H1 (cell line): Measurements from ENCODE around the gene TRIM28. TPM values are rescaled to one million over a fixed set of nuclear protein-coding genes. Genes with fewer than 3 reads are reported as not detected.

Source experiments
- CTCF ChIA-PET: fragments of 300-600 bp; sonication (Branson Sonifier 250); formaldehyde crosslinking; loops from one replicate; lab custom pipeline; 2021; ENCODE audit not compliant: partially characterized antibody; lab: Charles Lee
- POLR2A ChIA-PET: fragments of 300-600 bp; sonication (Branson Sonifier 250); formaldehyde crosslinking; loops from one replicate; lab custom pipeline; 2021; ENCODE audit warnings: inconsistent platforms; ENCODE audit not compliant: partially characterized antibody; lab: Charles Lee
- DNase-seq, 2 experiments: peaks; one replicate each; pipeline versions ENCODE4 v3.0.0 to v3.0.0-alpha.2; 2010 to 2022; ENCODE audit warnings: low spot score in 2 of 2, low read depth in 1 of 2, mixed read lengths in 1 of 2
- FAIRE-seq: peaks from 2 replicates; lab custom pipeline; 2011; peaks lifted over from hg19 to GRCh38; lab: Jason Lieb, UNC
- H2AFZ ChIP-seq: 2 replicates; pipeline ENCODE4 v1.8.1; 2012; ENCODE audit warnings: low read length, inconsistent platforms
- H2AK5ac ChIP-seq: 2 replicates; pipeline ENCODE4 v1.6.1; 2013; ENCODE audit warnings: low read depth, low read length
- H2BK120ac ChIP-seq: replicated peaks from 2 replicates; pipeline ENCODE3; 2013; ENCODE audit warnings: low read depth, low read length, inconsistent platforms
- H2BK12ac ChIP-seq: 2 replicates; pipeline ENCODE4 v1.6.1; 2013; ENCODE audit warnings: low read depth, low read length
- H2BK15ac ChIP-seq: 2 replicates; pipeline ENCODE4 v1.6.1; 2013; ENCODE audit warnings: low read length
- H2BK20ac ChIP-seq: 2 replicates; pipeline ENCODE4 v1.6.1; 2013; ENCODE audit warnings: low read length
- H2BK5ac ChIP-seq: 2 replicates; pipeline ENCODE4 v1.6.1; 2013; ENCODE audit warnings: low read depth, low read length
- H3K14ac ChIP-seq: 2 replicates; pipeline ENCODE4 v1.6.1; 2013; ENCODE audit warnings: inconsistent platforms; ENCODE audit not compliant: insufficient read length
- H3K18ac ChIP-seq: 2 replicates; pipeline ENCODE4 v1.6.1; 2013; ENCODE audit warnings: low read length; ENCODE audit errors: extremely low read depth
- H3K23ac ChIP-seq: 2 replicates; pipeline ENCODE4 v1.6.1; 2013; ENCODE audit warnings: inconsistent platforms; ENCODE audit not compliant: insufficient read length
- H3K23me2 ChIP-seq: 2 replicates; pipeline ENCODE4 v1.6.1; 2013; ENCODE audit warnings: low read depth, low read length
- H3K27ac ChIP-seq: 2 replicates; pipeline ENCODE4 v1.6.1; 2011; ENCODE audit warnings: low read depth, low read length, inconsistent platforms
- H3K27me3 ChIP-seq, 4 experiments: replicated peaks in 1 of 4; 1 replicate in 1 of 4; 2 replicates in 3 of 4; pipeline versions ENCODE4 v1.6.1 to v1.8.1; 2011 to 2013; ENCODE audit warnings: low read length in 3 of 4, mild to moderate bottlenecking in 3 of 4, inconsistent platforms in 2 of 4, mixed read lengths in 2 of 4, moderate library complexity in 1 of 4; ENCODE audit not compliant: control insufficient read depth in 3 of 4, insufficient read depth in 3 of 4; ENCODE audit errors: extremely low read depth in 1 of 4
- H3K36me3 ChIP-seq, 4 experiments: 2 replicates each; pipeline versions ENCODE4 v1.6.1 to v1.8.1; 2011 to 2013; ENCODE audit warnings: mild to moderate bottlenecking in 4 of 4, low read length in 3 of 4, moderate library complexity in 2 of 4, control low read depth in 1 of 4, inconsistent platforms in 1 of 4; ENCODE audit not compliant: insufficient read depth in 4 of 4, control insufficient read depth in 2 of 4
- H3K4ac ChIP-seq: replicated peaks from 2 replicates; pipeline ENCODE3; 2013; ENCODE audit warnings: low read length, low read depth, mixed read lengths, inconsistent platforms; ENCODE audit not compliant: insufficient read length
- H3K4me1 ChIP-seq, 4 experiments: replicated peaks in 1 of 4; 1 replicate in 1 of 4; 2 replicates in 3 of 4; pipeline versions ENCODE4 v1.6.1 to v1.8.1; 2011 to 2013; ENCODE audit warnings: low read length in 3 of 4, inconsistent platforms in 2 of 4, mixed read lengths in 1 of 4; ENCODE audit not compliant: insufficient read depth in 4 of 4, control insufficient read depth in 3 of 4
- H3K4me2 ChIP-seq, 2 experiments: 2 replicates each; pipeline versions ENCODE4 v1.6.1 to v1.8.1; 2011 to 2013; ENCODE audit warnings: low read depth in 2 of 2, low read length in 2 of 2, control low read depth in 1 of 2, inconsistent platforms in 1 of 2, mild to moderate bottlenecking in 1 of 2; ENCODE audit not compliant: insufficient read depth in 1 of 2
- H3K4me3 ChIP-seq, 4 experiments: fragments of 200-600, 300-600 bp in 1 of 4; sonication (generic), shearing (Covaris generic), sonication (Bioruptor Twin) in 1 of 4; 2 replicates each; pipeline versions ENCODE4 v1.5.1 to v1.8.1; 2011 to 2016; ENCODE audit warnings: low read length in 4 of 4, low read depth in 3 of 4, control low read depth in 2 of 4, inconsistent platforms in 2 of 4, mild to moderate bottlenecking in 2 of 4, mixed read lengths in 1 of 4, moderate library complexity in 1 of 4; ENCODE audit not compliant: insufficient read depth in 2 of 4; ENCODE audit errors: extremely low read depth in 1 of 4
- H3K56ac ChIP-seq: replicated peaks from 2 replicates; pipeline ENCODE3; 2013; ENCODE audit warnings: low read depth, mild to moderate bottlenecking, mixed read lengths, low read length, inconsistent platforms; ENCODE audit not compliant: insufficient read length
- H3K79me1 ChIP-seq: 2 replicates; pipeline ENCODE4 v1.6.1; 2013; ENCODE audit warnings: low read depth, low read length, control low read depth
- H3K79me2 ChIP-seq, 2 experiments: 2 replicates each; pipeline versions ENCODE4 v1.6.1 to v1.8.1; 2012 to 2013; ENCODE audit warnings: low read length in 2 of 2, mild to moderate bottlenecking in 2 of 2, inconsistent platforms in 1 of 2; ENCODE audit not compliant: insufficient read depth in 2 of 2, control insufficient read depth in 1 of 2
- H3K9ac ChIP-seq, 4 experiments: replicated peaks in 1 of 4; 1 replicate in 1 of 4; 2 replicates in 3 of 4; pipeline versions ENCODE4 v1.6.1 to v1.8.1; 2011 to 2013; ENCODE audit warnings: low read depth in 3 of 4, low read length in 3 of 4, control low read depth in 2 of 4, mild to moderate bottlenecking in 2 of 4, moderate library complexity in 2 of 4, inconsistent platforms in 1 of 4; ENCODE audit errors: extremely low read depth in 1 of 4
- H3K9me3 ChIP-seq, 2 experiments: 2 replicates each; pipeline versions ENCODE4 v1.6.1 to v1.8.1; 2012 to 2013; ENCODE audit warnings: mild to moderate bottlenecking in 2 of 2, moderate library complexity in 2 of 2, control low read depth in 1 of 2, inconsistent platforms in 1 of 2, low read depth in 1 of 2, low read length in 1 of 2, mixed read lengths in 1 of 2; ENCODE audit not compliant: insufficient read depth in 2 of 2
- H4K20me1 ChIP-seq, 2 experiments: replicated peaks in 1 of 2; 2 replicates each; pipeline versions ENCODE3 to v1.8.1; 2011 to 2013; ENCODE audit warnings: inconsistent platforms in 2 of 2, low read length in 2 of 2, mild to moderate bottlenecking in 1 of 2; ENCODE audit not compliant: insufficient read depth in 2 of 2, control insufficient read depth in 1 of 2
- H4K5ac ChIP-seq: 2 replicates; pipeline ENCODE4 v1.6.1; 2013; ENCODE audit warnings: low read length, low read depth, mixed read lengths, inconsistent platforms; ENCODE audit not compliant: insufficient read length
- H4K8ac ChIP-seq: 2 replicates; pipeline ENCODE4 v1.8.0; 2013; ENCODE audit warnings: mild to moderate bottlenecking, moderate library complexity, low read length, inconsistent platforms; ENCODE audit not compliant: insufficient read depth; ENCODE audit errors: extremely low read depth
- H4K91ac ChIP-seq: replicated peaks from 2 replicates; pipeline ENCODE3; 2013; ENCODE audit warnings: low read length, mixed read lengths, inconsistent platforms; ENCODE audit not compliant: insufficient read length
- CREB1 ChIP-seq: IDR thresholded peaks from 2 replicates; pipeline ENCODE4 v1.6.1; 2012; ENCODE audit warnings: inconsistent platforms
- JUND ChIP-seq: IDR thresholded peaks from 2 replicates; pipeline ENCODE4 v1.6.1; 2011; ENCODE audit warnings: mild to moderate bottlenecking, improper control_type of control experiment, low read length
- RXRA ChIP-seq: IDR thresholded peaks from 2 replicates; pipeline ENCODE4 v1.6.1; 2011; ENCODE audit warnings: low read depth, mild to moderate bottlenecking, low read length, moderate library complexity; ENCODE audit not compliant: insufficient read depth
- TAF1 ChIP-seq: IDR thresholded peaks from 2 replicates; pipeline ENCODE4 v1.6.1; 2011; ENCODE audit warnings: mild to moderate bottlenecking, low read depth, low read length
- WGBS, 2 experiments: shearing (Covaris generic) in 1 of 2; methylation state at CpG; one replicate each; pipeline versions ENCODE4 v1.1.6 to v1.1.7; 2013 to 2015; ENCODE audit warnings: low lambda C conversion rate in 2 of 2, mixed read lengths in 2 of 2, inconsistent platforms in 1 of 2, low coverage in 1 of 2, missing lambda C conversion rate in 1 of 2; ENCODE audit not compliant: insufficient replicate concordance in 2 of 2, insufficient coverage in 1 of 2, insufficient read length in 1 of 2; ENCODE audit errors: extremely low coverage in 1 of 2, missing lambda C conversion rate in 1 of 2; 5-methylcytosine and 5-hydroxymethylcytosine counted together
- long read RNA-seq, 2 experiments: library from RNA in 1 of 2; library from capped mRNA in 1 of 2; stranded (forward); transcript quantifications; one replicate each; pipeline ENCODE4 v2.0.0, GENCODE V29; 2021; ENCODE audit warnings: inconsistent platforms in 1 of 2
- polyA minus RNA-seq, 3 experiments: library from RNA; depleted of rRNA, polyadenylated mRNA; stranded (reverse); fragments of >200 nt; gene quantifications; 1 replicate in 2 of 3; 2 replicates in 1 of 3; pipeline ENCODE4 v1.2.3, GENCODE V29; 2011
- polyA plus RNA-seq, 7 experiments: library from polyadenylated mRNA; depleted of rRNA in 3 of 7; stranded (reverse) in 5 of 7; unstranded in 2 of 7; fragments of >200 nt in 5 of 7; fragments of 200-250 nt in 2 of 7; gene quantifications; 1 replicate in 5 of 7; 2 replicates in 1 of 7; 4 replicates in 1 of 7; pipeline versions ENCODE4 v1.2.1 to v1.2.3, GENCODE V29; 2011 to 2013; ENCODE audit warnings: missing spikeins in 2 of 7, mixed read lengths in 2 of 7
- total RNA-seq: library from RNA; stranded (reverse); fragmentation: NEBNext Ultra II Directional; extraction: Animal tissue kit (Norgen Biotek cat#: 25700); gene quantifications from 2 replicates; pipeline ENCODE4 v1.2.1, GENCODE V29; 2021
- TF ChIP-seq, protein P1 (sequence below): IDR thresholded peaks from 2 replicates; pipeline ENCODE4 v1.6.1; 2011; ENCODE audit warnings: low read length, improper control_type of control experiment

TRIM28 gene
- total RNA-seq (1,398 and 1,433 TPM in 2 replicates), polyA plus RNA-seq (2011; rRNA removed) (1,442 and 2,243 TPM in 2 replicates), polyA minus RNA-seq (2011; rRNA and poly(A)+ RNA removed) (3,393 and 4,202 TPM in 2 replicates)
- 1,009 TPM for polyA plus RNA-seq (2011; cell fraction: cytosol; rRNA removed)
- 3,768 TPM for polyA plus RNA-seq (2011; cell fraction: nucleus; rRNA removed)
- polyA plus RNA-seq (2012, experiment 1 of 2): 1,824 to 2,237 TPM (median 2,041 TPM) in 4 replicates
- polyA plus RNA-seq (2012, experiment 2 of 2): 2,033 TPM
- polyA plus RNA-seq (2013, experiment 1 of 2): 913 TPM
- 805 TPM for polyA plus RNA-seq (2013, experiment 2 of 2)
- 1,842 TPM for polyA minus RNA-seq (2011; cell fraction: cytosol; rRNA and poly(A)+ RNA removed)
- polyA minus RNA-seq (2011; cell fraction: nucleus; rRNA and poly(A)+ RNA removed): 1,128 TPM
- long read RNA-seq, experiment 1, transcript TRIM28-213 (4 exons, 714 nt): minor isoform, 14 of 802 reads
- long read RNA-seq, experiment 1, transcript TRIM28-201 (17 exons, 2,960 nt): major isoform, 89 of 802 reads
- long read RNA-seq, experiment 1, partial matches to known transcripts: 599 of 802 reads
- long read RNA-seq, experiment 1, other reads (novel, unspliced or antisense): 99 of 802 reads
- long read RNA-seq, experiment 2, partial matches to known transcripts: 11 of 24 reads
- long read RNA-seq, experiment 2, other reads (novel, unspliced or antisense): 9 of 24 reads

GRCh38 chr19:58543826-58544590 is at the start of gene TRIM28:
Gene TRIM28, plus strand, starts transcription at chr19:58544064. Its CDS starts 694 bp downstream, at chr19:58544758.
- H4K20me1 ChIP-seq: peaks cover 34 to 41% of the 10 kb centered on the region in 2 experiments
- H2BK20ac ChIP-seq: no peak within 1 kb of the TSS
- H3K27ac ChIP-seq: peak within 1 kb of the TSS; percentile 96
- no peak within 1 kb of the TSS for H3K23ac ChIP-seq
- no peak within 1 kb of the TSS for H3K14ac ChIP-seq
- H2AFZ ChIP-seq: no peak within 1 kb of the TSS
- ChIA-PET CTCF (interaction anchor here (0.8 to 3.6 kb wide), 5 partner anchors 10 to 37 kb away, joined by 3 to 21 read pairs (median 5); partner anchors contain the start of genes CHMP2A and ZBTB45), POLR2A (interaction anchor here (0.6 to 13.8 kb wide), 20 partner anchors 9 to 360 kb away, joined by 3 to 650 read pairs (median 4); partner anchors contain the start of genes CHMP2A, MZF1, SLC27A5 and UBE2M)
- peaks cover 28 to 41% of the 10 kb centered on the region in 2 experiments for H3K79me2 ChIP-seq
- peak within 1 kb of the TSS; percentile 88 for H4K5ac ChIP-seq
- FAIRE-seq (no peak), DNase-seq (peak; percentile 91 to 99)
- H3K79me1 ChIP-seq: peaks cover 13% of the 10 kb centered on the region
- peak within 1 kb of the TSS; percentile 92 to 100 (median 95) for H3K9ac ChIP-seq
- peak within 1 kb of the TSS; percentile 97 for H4K91ac ChIP-seq
- H3K27me3 ChIP-seq: peaks cover 0 to 24% (median 10%) of the 10 kb centered on the region in 4 experiments; a peak in 5 of 7 replicates
- no peaks in the 10 kb centered on the region for H3K9me3 ChIP-seq
- H3K36me3 ChIP-seq: peaks cover 21 to 39% (median 30%) of the 10 kb centered on the region in 4 experiments
- no peak within 1 kb of the TSS for H2BK15ac ChIP-seq
- H3K4me3 ChIP-seq: peak within 1 kb of the TSS; percentile 89 to 100 (median 94)
- peak within 1 kb of the TSS; percentile 99 for H2BK5ac ChIP-seq
- peak within 1 kb of the TSS; percentile 92 to 98 for H3K4me2 ChIP-seq
- peak within 1 kb of the TSS; percentile 97 for H3K56ac ChIP-seq
- H3K23me2 ChIP-seq: peaks cover 13% of the 10 kb centered on the region
- whole genome bisulfite sequencing, 2 experiments: 1% methylated on average over 66 of the region's 73 CpGs; no CpG with 5 or more reads in 1 of the 2 experiments
- H2BK120ac ChIP-seq: peak within 1 kb of the TSS; percentile 75
- peaks cover 3 to 10% (median 5%) of the 10 kb centered on the region in 4 experiments; a peak in 6 of 7 replicates for H3K4me1 ChIP-seq
- peak within 1 kb of the TSS; percentile 87; the same call in 1 of the 2 replicates for H2BK12ac ChIP-seq
- H3K4ac ChIP-seq: peak within 1 kb of the TSS; percentile 44
- H2AK5ac ChIP-seq: no peak within 1 kb of the TSS
- H3K18ac ChIP-seq: peak within 1 kb of the TSS; percentile 100
- peak within 1 kb of the TSS; percentile 99 for H4K8ac ChIP-seq
- TF ChIP-seq, protein P1, sequence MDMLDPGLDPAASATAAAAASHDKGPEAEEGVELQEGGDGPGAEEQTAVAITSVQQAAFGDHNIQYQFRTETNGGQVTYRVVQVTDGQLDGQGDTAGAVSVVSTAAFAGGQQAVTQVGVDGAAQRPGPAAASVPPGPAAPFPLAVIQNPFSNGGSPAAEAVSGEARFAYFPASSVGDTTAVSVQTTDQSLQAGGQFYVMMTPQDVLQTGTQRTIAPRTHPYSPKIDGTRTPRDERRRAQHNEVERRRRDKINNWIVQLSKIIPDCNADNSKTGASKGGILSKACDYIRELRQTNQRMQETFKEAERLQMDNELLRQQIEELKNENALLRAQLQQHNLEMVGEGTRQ: no peak
- TF ChIP-seq CREB1 (peak; percentile 92), TAF1 (peak; percentile 97), JUND (no peak), RXRA (no peak)
